Adrenal gland (tissue), 5 donors: Measurements from ENCODE around the gene ABCD1.

ENCODE experiments used
- POLR2A ChIP-seq, 2 donors: fragments of 450-650 bp; IDR thresholded peaks; one replicate each; pipeline ENCODE4 v1.6.1; 2017; ENCODE audit warnings: antibody characterized with exemption in 2 of 2, mild to moderate bottlenecking in 2 of 2, moderate library complexity in 1 of 2
- TF ChIP-seq, protein P1 (sequence below), 6 experiments: fragments of 450-650 bp in 4 of 6; fragments of 200-600 bp in 2 of 6; sonication (generic) in 1 of 6; IDR thresholded peaks; 1 replicate in 5 of 6; 2 replicates in 1 of 6; pipeline versions ENCODE4 v1.5.1 to v1.8.0; 2016 to 2021; ENCODE audit warnings: antibody characterized with exemption in 6 of 6, mild to moderate bottlenecking in 2 of 6, moderate library complexity in 1 of 6
- donor health status: DM: no; HTN: no; CAD: no.

GRCh38 chrX:153685156-153685536 lies 39.5 kb upstream of the ABCD1 start:
- TF ChIP-seq, protein P1, sequence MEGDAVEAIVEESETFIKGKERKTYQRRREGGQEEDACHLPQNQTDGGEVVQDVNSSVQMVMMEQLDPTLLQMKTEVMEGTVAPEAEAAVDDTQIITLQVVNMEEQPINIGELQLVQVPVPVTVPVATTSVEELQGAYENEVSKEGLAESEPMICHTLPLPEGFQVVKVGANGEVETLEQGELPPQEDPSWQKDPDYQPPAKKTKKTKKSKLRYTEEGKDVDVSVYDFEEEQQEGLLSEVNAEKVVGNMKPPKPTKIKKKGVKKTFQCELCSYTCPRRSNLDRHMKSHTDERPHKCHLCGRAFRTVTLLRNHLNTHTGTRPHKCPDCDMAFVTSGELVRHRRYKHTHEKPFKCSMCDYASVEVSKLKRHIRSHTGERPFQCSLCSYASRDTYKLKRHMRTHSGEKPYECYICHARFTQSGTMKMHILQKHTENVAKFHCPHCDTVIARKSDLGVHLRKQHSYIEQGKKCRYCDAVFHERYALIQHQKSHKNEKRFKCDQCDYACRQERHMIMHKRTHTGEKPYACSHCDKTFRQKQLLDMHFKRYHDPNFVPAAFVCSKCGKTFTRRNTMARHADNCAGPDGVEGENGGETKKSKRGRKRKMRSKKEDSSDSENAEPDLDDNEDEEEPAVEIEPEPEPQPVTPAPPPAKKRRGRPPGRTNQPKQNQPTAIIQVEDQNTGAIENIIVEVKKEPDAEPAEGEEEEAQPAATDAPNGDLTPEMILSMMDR (IDR thresholded peaks at IDR 0.05): no peak
- TF ChIP-seq POLR2A (IDR thresholded peaks at IDR 0.05): no peak
